Thoracic aorta (tissue), 2 donors: ENCODE data around the gene USP33. TPM values are rescaled to one million over a fixed set of nuclear protein-coding genes. Genes with fewer than 3 reads are reported as not detected.
"Not testable (repeated sequence)": the region's sequence is repeated elsewhere in the genome, so short reads cannot be mapped to it uniquely, and the experiment has no call there.

Source experiments
- ATAC-seq: fragments of 150-250 bp; one replicate; pipeline ENCODE4 v1.8.0; 2017; ENCODE audit warnings: low read depth; ENCODE audit not compliant: insufficient number of reproducible peaks, low FRiP score
- DNase-seq: peaks from one replicate; pipeline ENCODE4 v3.0.0-alpha.2; 2020; ENCODE audit warnings: low spot score
- H3K27ac ChIP-seq, 2 donors: fragments of 200-600 bp; sonication (generic); 1 replicate in 1 of 2; 2 replicates in 1 of 2; pipeline ENCODE4 v1.5.1; 2016; ENCODE audit warnings: mild to moderate bottlenecking in 2 of 2, moderate library complexity in 2 of 2
- H3K27me3 ChIP-seq: fragments of 200-600 bp; sonication (generic); replicated peaks from 2 replicates; pipeline ENCODE4 v1.6.0; 2016; ENCODE audit warnings: mild to moderate bottlenecking; ENCODE audit not compliant: insufficient read depth
- H3K36me3 ChIP-seq: fragments of 200-600 bp; sonication (generic); one replicate; pipeline ENCODE4 v1.5.1; 2016
- H3K4me1 ChIP-seq, 2 donors: fragments of 200-600 bp; sonication (generic); 1 replicate in 1 of 2; 2 replicates in 1 of 2; pipeline versions ENCODE4 v1.5.1 to v1.6.0; 2016; ENCODE audit warnings: low read depth in 2 of 2, mild to moderate bottlenecking in 1 of 2; ENCODE audit not compliant: control insufficient read depth in 1 of 2
- H3K4me3 ChIP-seq: fragments of 200-600 bp; sonication (generic); 2 replicates; pipeline ENCODE4 v1.5.1; 2016; ENCODE audit warnings: mild to moderate bottlenecking
- H3K9me3 ChIP-seq: fragments of 200-600 bp; sonication (generic); 2 replicates; pipeline ENCODE4 v1.5.1; 2016
- CTCF ChIP-seq: fragments of 200-600 bp; sonication (generic); IDR thresholded peaks from one replicate; pipeline ENCODE4 v1.5.1; 2019; ENCODE audit warnings: antibody characterized with exemption
- total RNA-seq, 2 donors: library from RNA; depleted of rRNA; stranded (reverse); fragments of >200 nt; gene quantifications; one replicate each; pipeline versions ENCODE4 v1.1.0 to v1.2.3, GENCODE V29; 2016

The USP33 gene
- total RNA-seq, 2 donors from 2014 or later, result 91.3 to 122 TPM

- ATAC-seq (no peak), DNase-seq (no peak)
- Histone ChIP-seq H3K36me3 (no peaks in the 10 kb centered on the region), H3K4me1 (peaks cover 0 to 22% of the 10 kb centered on the region in 2 donors), H3K27ac (no peak overlapping the region), H3K9me3 (no peaks in the 10 kb centered on the region), H3K27me3 (no peaks in the 10 kb centered on the region), H3K4me3 (no peak overlapping the region)
- no peak for TF ChIP-seq CTCF
Measured at GRCh38 chr1:77794550-77794949, 34.9 kb upstream of the USP33 start.

GRCh38 chr1:77786093-77786741 is 26.6 kb upstream of the USP33 start:
- H3K4me3 ChIP-seq, DNase-seq, H3K4me1 ChIP-seq, ATAC-seq, H3K27ac ChIP-seq, H3K9me3 ChIP-seq, H3K27me3 ChIP-seq: not testable (repeated sequence)
- H3K36me3 ChIP-seq, result peaks cover 41% of the 10 kb centered on the region

- no peak for TF ChIP-seq CTCF
- no peak for ATAC-seq
Measured at GRCh38 chr1:77783141-77783540, 23.5 kb upstream of the USP33 start.

GRCh38 chr1:77781683-77782082 is 22.0 kb upstream of the USP33 start:
- Histone ChIP-seq H3K9me3 (no peaks in the 10 kb centered on the region), H3K27ac (no peak overlapping the region), H3K4me1 (peaks cover 8 to 19% of the 10 kb centered on the region in 2 donors), H3K27me3 (no peaks in the 10 kb centered on the region), H3K36me3 (peaks cover 26% of the 10 kb centered on the region), H3K4me3 (no peak overlapping the region)
- ATAC-seq (no peak), DNase-seq (no peak)
- TF ChIP-seq CTCF, result no peak

More at GRCh38 chr1:77783141-77783540, 23.5 kb upstream of the USP33 start:
- Histone ChIP-seq H3K27ac (no peak overlapping the region), H3K9me3 (no peaks in the 10 kb centered on the region), H3K4me1 (peaks cover 8 to 19% of the 10 kb centered on the region in 2 donors), H3K36me3 (peaks cover 34% of the 10 kb centered on the region), H3K4me3 (no peak overlapping the region), H3K27me3 (no peaks in the 10 kb centered on the region)
- no peak for DNase-seq

- TF ChIP-seq CTCF, result no peak
- Histone ChIP-seq H3K4me3 (peak within 1 kb of the TSS; percentile 89), H3K4me1 (peaks cover 8 to 19% of the 10 kb centered on the region in 2 donors), H3K27ac (peak within 1 kb of the TSS; percentile 50 to 66), H3K27me3 (no peaks in the 10 kb centered on the region), H3K9me3 (no peaks in the 10 kb centered on the region), H3K36me3 (peaks cover 6% of the 10 kb centered on the region)
- peak; percentile 60 for DNase-seq
- ATAC-seq, result peak; percentile 92
Measured at GRCh38 chr1:77779529-77780281, 20.1 kb upstream of the USP33 start, which contains the start of gene MIGA1. Gene MIGA1, plus strand, starts transcription at chr1:77779649. Its CDS starts 3,604 bp downstream, at chr1:77783253.
